HepG2 (cell line): Measurements from ENCODE around the gene MALT1. TPM values are rescaled to one million over a fixed set of nuclear protein-coding genes. Genes with fewer than 3 reads are reported as not detected.

ENCODE experiments used
- ATAC-seq: fragments of 200-7000 bp; cut with Tn5 transposase; 3 replicates; pipeline ENCODE4 v1.9.1; 2020; ENCODE audit warnings: mild to moderate bottlenecking, moderate library complexity
- BruUV-seq: library from RNA; stranded (reverse); fragments of 400-500 nt; replicated peaks from 2 replicates; lab custom pipeline; 2021; lab: Mats Ljungman, UMichigan
- CTCF ChIA-PET: fragments of 300-600 bp; formaldehyde crosslinking; extraction: SDS; loops from one replicate; lab custom pipeline; 2021; ENCODE audit warnings: low total read pairs, inconsistent platforms, low intra/inter-chr PET ratio; lab: Yijun Ruan, JAX
- POLR2A ChIA-PET: fragments of 350-600 bp; sonication (Branson Sonifier 250); formaldehyde crosslinking; loops from one replicate; lab custom pipeline; 2020; ENCODE audit warnings: antibody characterized with exemption, inconsistent platforms; lab: Yijun Ruan, JAX
- DNase-seq: peaks from one replicate; pipeline ENCODE4 v3.0.0-alpha.2; 2015; ENCODE audit warnings: low spot score
- FAIRE-seq: peaks from 3 replicates; lab custom pipeline; 2011; peaks lifted over from hg19 to GRCh38; lab: Jason Lieb, UNC
- H2AFZ ChIP-seq: one replicate; pipeline ENCODE4 v1.6.1; 2011; ENCODE audit warnings: low read length, inconsistent platforms
- H3K27ac ChIP-seq: fragments of 300-600 bp; 3 replicates; pipeline ENCODE4 v1.8.0; 2011; ENCODE audit warnings: mixed run types, mild to moderate bottlenecking, mixed read lengths, low read length, inconsistent platforms; ENCODE audit not compliant: insufficient read depth; ENCODE audit errors: extremely low read length
- H3K27me3 ChIP-seq, 2 experiments: fragments of 200-600 bp in 1 of 2; 2 replicates in 1 of 2; 3 replicates in 1 of 2; pipeline versions ENCODE4 v1.6.0 to v1.8.0; 2011; ENCODE audit warnings: low read length in 2 of 2, mild to moderate bottlenecking in 2 of 2, moderate library complexity in 2 of 2, inconsistent platforms in 1 of 2; ENCODE audit not compliant: insufficient read depth in 2 of 2, control insufficient read depth in 1 of 2
- H3K36me3 ChIP-seq, 2 experiments: fragments of 200-600 bp in 1 of 2; replicated peaks in 1 of 2; 2 replicates in 1 of 2; 3 replicates in 1 of 2; pipeline versions ENCODE4 v1.5.1 to v1.8.0; 2011; ENCODE audit warnings: low read length in 2 of 2, inconsistent platforms in 1 of 2; ENCODE audit not compliant: insufficient read depth in 2 of 2, control insufficient read depth in 1 of 2
- H3K4me1 ChIP-seq: 2 replicates; pipeline ENCODE4 v1.5.1; 2012; ENCODE audit warnings: low read length, inconsistent platforms; ENCODE audit not compliant: insufficient read depth
- H3K4me2 ChIP-seq: 2 replicates; pipeline ENCODE4 v1.6.0; 2011; ENCODE audit warnings: low read depth, low read length, inconsistent platforms
- H3K4me3 ChIP-seq, 3 experiments: fragments of 200-600 bp in 1 of 3; sonication (generic), shearing (Covaris generic) in 1 of 3; replicated peaks in 1 of 3; 2 replicates each; pipeline ENCODE4 v1.5.1; 2011 to 2016; ENCODE audit warnings: low read length in 3 of 3, inconsistent platforms in 2 of 3, low read depth in 2 of 3, mild to moderate bottlenecking in 2 of 3, control low read depth in 1 of 3, mixed read lengths in 1 of 3; ENCODE audit not compliant: insufficient read depth in 1 of 3
- H3K79me2 ChIP-seq: one replicate; pipeline ENCODE4 v1.6.1; 2011; ENCODE audit warnings: low read length, inconsistent platforms; ENCODE audit not compliant: insufficient read depth
- H3K9ac ChIP-seq: 2 replicates; pipeline ENCODE4 v1.6.0; 2011; ENCODE audit warnings: mild to moderate bottlenecking, low read depth, low read length, inconsistent platforms; ENCODE audit not compliant: insufficient read depth
- H3K9me3 ChIP-seq: 2 replicates; pipeline ENCODE4 v1.5.1; 2012; ENCODE audit warnings: mild to moderate bottlenecking, low read length
- H4K20me1 ChIP-seq: 2 replicates; pipeline ENCODE4 v1.6.0; 2011; ENCODE audit warnings: inconsistent platforms, mild to moderate bottlenecking, low read length, moderate library complexity; ENCODE audit not compliant: insufficient read depth
- ARHGAP35 ChIP-seq: sonication (generic); formaldehyde crosslinking; IDR thresholded peaks from 2 replicates; pipeline ENCODE4 v1.9.0; 2022; ENCODE audit warnings: mild to moderate bottlenecking, inconsistent platforms, moderate library complexity, missing genetic modification reagents, borderline replicate concordance
- NFIC ChIP-seq: IDR thresholded peaks from 2 replicates; pipeline ENCODE4 v1.6.1; 2012; ENCODE audit warnings: mild to moderate bottlenecking, low read length, inconsistent platforms
- NR3C1 ChIP-seq: sonication (generic); formaldehyde crosslinking; IDR thresholded peaks from 2 replicates; pipeline ENCODE4 v1.4.0; 2020; ENCODE audit warnings: missing genetic modification reagents
- ZNF430 ChIP-seq: sonication (generic); formaldehyde crosslinking; IDR thresholded peaks from 2 replicates; pipeline ENCODE4 v1.9.0; 2021; ENCODE audit warnings: mild to moderate bottlenecking, missing genetic modification reagents
- WGBS: methylation state at CpG from one replicate; pipeline ENCODE4 v1.1.6; 2017; ENCODE audit warnings: low lambda C conversion rate; 5-methylcytosine and 5-hydroxymethylcytosine counted together
- in situ Hi-C: cut with HindIII; loops from 2 replicates; pipeline ENCODE4 v1.10.0; 2017; ENCODE audit warnings: low pct_unique_long_range_greater_than_20kb; ENCODE audit not compliant: extremely low pct_ligation_motif_present
- intact Hi-C: fragments of 100-400 bp; cut with micrococcal nuclease; formaldehyde crosslinking; loops from one replicate; pipeline ENCODE4 v1.10.0; 2022; ENCODE audit not compliant: unreplicated experiment
- polyA plus RNA-seq, 8 experiments: library from polyadenylated mRNA; depleted of rRNA in 3 of 8; stranded (reverse) in 7 of 8; unstranded in 1 of 8; fragments of >200 nt; fragmentation: Illumina TruSeq in 4 of 8; extraction: Trizol in 4 of 8; gene quantifications; 2 replicates each; pipeline versions ENCODE4 v1.2.1 to v1.2.3, GENCODE V29; 2011 to 2016; ENCODE audit warnings: low read depth in 4 of 8, missing spikeins in 1 of 8, mixed read lengths in 1 of 8; ENCODE audit not compliant: insufficient read depth in 1 of 8
- total RNA-seq, 5 experiments: library from RNA; depleted of rRNA; stranded (reverse); fragments of >200 nt; fragmentation: Illumina TruSeq; extraction: Trizol; gene quantifications; 2 replicates each; pipeline ENCODE4 v1.2.3, GENCODE V29; 2016; ENCODE audit warnings: low read depth in 1 of 5
- TF ChIP-seq, protein P1 (sequence below): sonication (generic); formaldehyde crosslinking; IDR thresholded peaks from 2 replicates; pipeline ENCODE4 v1.4.0; 2020; ENCODE audit warnings: missing genetic modification reagents, borderline replicate concordance
- TF ChIP-seq, protein P2 (sequence below): sonication (generic); formaldehyde crosslinking; IDR thresholded peaks from 2 replicates; pipeline ENCODE4 v1.5.1; 2020; ENCODE audit warnings: missing genetic modification reagents, mild to moderate bottlenecking, borderline replicate concordance
- TF ChIP-seq, protein P3 (sequence below): sonication (generic); formaldehyde crosslinking; IDR thresholded peaks from 2 replicates; pipeline ENCODE4 v1.8.1; 2023; ENCODE audit warnings: mild to moderate bottlenecking, missing genetic modification reagents, borderline replicate concordance
- TF ChIP-seq, protein P4 (sequence below): sonication (generic); formaldehyde crosslinking; IDR thresholded peaks from 2 replicates; pipeline ENCODE4 v1.4.0; 2020; ENCODE audit warnings: mild to moderate bottlenecking, missing genetic modification reagents

Gene MALT1
- total and polyA plus RNA-seq, 2 of the 13 experiments (the other 11 are each of a cell fraction or from before 2014, with no cell fraction given) = 43.9 to 89.0 TPM

DNA sequence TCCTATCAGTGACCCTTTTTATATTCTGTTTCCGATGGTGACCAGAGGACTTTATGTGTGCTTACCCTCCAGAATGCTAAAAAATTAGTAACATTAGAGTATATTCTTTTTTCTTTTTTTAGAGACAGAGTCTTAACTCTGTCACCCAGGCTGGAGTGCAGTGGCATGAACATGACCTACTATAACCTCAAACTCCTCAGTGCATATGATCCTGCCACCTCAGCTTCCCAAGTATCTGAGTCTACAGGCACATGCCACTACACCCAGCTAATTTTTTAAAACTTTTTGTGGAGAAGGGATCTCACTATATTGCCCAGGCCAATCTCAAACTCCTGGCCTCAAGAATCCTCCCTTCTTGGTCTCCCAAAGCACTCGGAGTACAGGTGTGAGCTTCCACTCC is 74.6 kb downstream of the MALT1 start (continued):
- no peak for TF ChIP-seq ARHGAP35
- TF ChIP-seq, protein P1, sequence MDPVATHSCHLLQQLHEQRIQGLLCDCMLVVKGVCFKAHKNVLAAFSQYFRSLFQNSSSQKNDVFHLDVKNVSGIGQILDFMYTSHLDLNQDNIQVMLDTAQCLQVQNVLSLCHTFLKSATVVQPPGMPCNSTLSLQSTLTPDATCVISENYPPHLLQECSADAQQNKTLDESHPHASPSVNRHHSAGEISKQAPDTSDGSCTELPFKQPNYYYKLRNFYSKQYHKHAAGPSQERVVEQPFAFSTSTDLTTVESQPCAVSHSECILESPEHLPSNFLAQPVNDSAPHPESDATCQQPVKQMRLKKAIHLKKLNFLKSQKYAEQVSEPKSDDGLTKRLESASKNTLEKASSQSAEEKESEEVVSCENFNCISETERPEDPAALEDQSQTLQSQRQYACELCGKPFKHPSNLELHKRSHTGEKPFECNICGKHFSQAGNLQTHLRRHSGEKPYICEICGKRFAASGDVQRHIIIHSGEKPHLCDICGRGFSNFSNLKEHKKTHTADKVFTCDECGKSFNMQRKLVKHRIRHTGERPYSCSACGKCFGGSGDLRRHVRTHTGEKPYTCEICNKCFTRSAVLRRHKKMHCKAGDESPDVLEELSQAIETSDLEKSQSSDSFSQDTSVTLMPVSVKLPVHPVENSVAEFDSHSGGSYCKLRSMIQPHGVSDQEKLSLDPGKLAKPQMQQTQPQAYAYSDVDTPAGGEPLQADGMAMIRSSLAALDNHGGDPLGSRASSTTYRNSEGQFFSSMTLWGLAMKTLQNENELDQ (CRISPR knock-in tag) = no peak

DNA sequence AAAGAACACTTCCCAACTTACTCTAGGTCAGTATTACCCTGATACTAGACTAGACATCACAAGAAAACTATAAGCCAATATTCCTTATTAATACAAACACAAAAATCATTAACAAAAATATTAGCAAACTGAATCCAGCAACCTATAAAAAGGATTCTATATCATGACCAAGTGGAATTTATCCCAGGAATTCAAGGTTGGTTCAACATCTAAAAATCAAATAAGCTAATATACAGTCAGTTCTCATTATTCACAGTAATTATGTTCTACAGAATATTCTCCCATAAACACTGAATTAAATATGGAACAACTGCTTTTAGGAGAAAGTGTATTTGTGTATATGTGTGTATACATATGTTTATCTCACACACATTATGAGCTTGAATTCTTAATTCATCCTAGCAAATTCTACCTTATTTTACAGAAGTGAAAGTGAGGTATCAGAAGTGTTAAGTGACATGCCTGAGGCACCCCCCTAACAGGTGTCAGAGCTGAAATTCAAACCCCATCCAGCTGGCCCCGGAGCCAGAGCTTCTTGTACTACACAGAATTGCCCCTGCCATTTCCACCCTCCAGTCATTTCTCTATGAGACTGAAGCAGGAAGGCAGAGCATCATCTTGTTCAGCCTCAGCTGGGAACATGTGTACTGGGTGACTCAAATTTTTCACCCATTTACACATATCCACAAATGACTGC is 77.8 kb downstream of the MALT1 start:
- WGBS = 100% methylated on average over 1 of the region's 1 CpG
- no peaks in the 10 kb centered on the region for H3K4me1 ChIP-seq
- H3K27ac ChIP-seq = no peak overlapping the region
- H3K27me3 ChIP-seq = no peaks in the 10 kb centered on the region; a peak in 1 of 5 replicates
- H3K4me3 ChIP-seq = no peak overlapping the region
- no peak overlapping the region for H3K9ac ChIP-seq
- ChIA-PET POLR2A (no interaction called here), CTCF (no interaction called here)
- H3K79me2 ChIP-seq = no peaks in the 10 kb centered on the region
- no peak for DNase-seq
- no peak overlapping the region for H2AFZ ChIP-seq
- peaks cover 17 to 56% of the 10 kb centered on the region in 2 experiments for H3K36me3 ChIP-seq
- H3K4me2 ChIP-seq = no peak overlapping the region
- TSS peak; percentile 18 for BruUV-seq
- H3K9me3 ChIP-seq = no peaks in the 10 kb centered on the region
- no peak for ATAC-seq
- H4K20me1 ChIP-seq = no peaks in the 10 kb centered on the region
- FAIRE-seq = no peak
- in situ Hi-C loops (no loop called here), intact Hi-C loops (no loop called here)
- TF ChIP-seq NFIC = no peak
- TF ChIP-seq ZNF430 (CRISPR knock-in tag) = no peak
- TF ChIP-seq, protein P2, sequence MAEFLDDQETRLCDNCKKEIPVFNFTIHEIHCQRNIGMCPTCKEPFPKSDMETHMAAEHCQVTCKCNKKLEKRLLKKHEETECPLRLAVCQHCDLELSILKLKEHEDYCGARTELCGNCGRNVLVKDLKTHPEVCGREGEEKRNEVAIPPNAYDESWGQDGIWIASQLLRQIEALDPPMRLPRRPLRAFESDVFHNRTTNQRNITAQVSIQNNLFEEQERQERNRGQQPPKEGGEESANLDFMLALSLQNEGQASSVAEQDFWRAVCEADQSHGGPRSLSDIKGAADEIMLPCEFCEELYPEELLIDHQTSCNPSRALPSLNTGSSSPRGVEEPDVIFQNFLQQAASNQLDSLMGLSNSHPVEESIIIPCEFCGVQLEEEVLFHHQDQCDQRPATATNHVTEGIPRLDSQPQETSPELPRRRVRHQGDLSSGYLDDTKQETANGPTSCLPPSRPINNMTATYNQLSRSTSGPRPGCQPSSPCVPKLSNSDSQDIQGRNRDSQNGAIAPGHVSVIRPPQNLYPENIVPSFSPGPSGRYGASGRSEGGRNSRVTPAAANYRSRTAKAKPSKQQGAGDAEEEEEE = no peak
- TF ChIP-seq, protein P3, sequence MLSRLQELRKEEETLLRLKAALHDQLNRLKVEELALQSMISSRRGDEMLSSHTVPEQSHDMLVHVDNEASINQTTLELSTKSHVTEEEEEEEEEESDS (CRISPR knock-in tag) = no peak
- TF ChIP-seq, protein P4, sequence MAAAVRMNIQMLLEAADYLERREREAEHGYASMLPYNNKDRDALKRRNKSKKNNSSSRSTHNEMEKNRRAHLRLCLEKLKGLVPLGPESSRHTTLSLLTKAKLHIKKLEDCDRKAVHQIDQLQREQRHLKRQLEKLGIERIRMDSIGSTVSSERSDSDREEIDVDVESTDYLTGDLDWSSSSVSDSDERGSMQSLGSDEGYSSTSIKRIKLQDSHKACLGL = no peak
- TF ChIP-seq NR3C1 (CRISPR knock-in tag) = no peak
